ENCODE measurements around the gene RARB.

- TF ChIP-seq OTX1 (CRISPR knock-in tag; IDR thresholded peaks at IDR 0.05): no peak
- no peak for TF ChIP-seq USF1 (CRISPR knock-in tag; IDR thresholded peaks at IDR 0.05)
- no peak for TF ChIP-seq NCOA1 (IDR thresholded peaks at IDR 0.05; ENCODE audit: low read depth)
- TF ChIP-seq GABPB1 (CRISPR knock-in tag; IDR thresholded peaks at IDR 0.05): no peak
- no peak for TF ChIP-seq SRSF9 (IDR thresholded peaks at IDR 0.05; ENCODE audit: borderline replicate concordance, low read depth, low read length)
Observed at GRCh38 chr3:25547103-25547502, 119.0 kb downstream of the RARB start.

Measured in K562 (cell line).